Posterior vena cava (tissue), 2 donors: ENCODE data around the gene ASGR1. TPM values are rescaled to one million over a fixed set of nuclear protein-coding genes. Genes with fewer than 3 reads are reported as not detected.
A peak's percentile ranks its signal among the peaks of the same experiment; 100 is the strongest.
"Not testable (repeated sequence)": the region's sequence is repeated elsewhere in the genome, so short reads cannot be mapped to it uniquely, and the experiment has no call there.

Experiments
- DNase-seq: peaks from one replicate; pipeline ENCODE4 v3.0.0-alpha.2; 2020; ENCODE audit warnings: low spot score
- intact Hi-C, 2 donors: fragments of 100-400 bp; cut with DNase I; formaldehyde crosslinking; loops; one replicate each; pipeline versions ENCODE4 v1.14.1 to v1.14.2; 2022 to 2023
- microRNA-seq, 2 donors: library from miRNA; unstranded; fragments of <30 nt; microRNA quantifications; one replicate each; pipeline ENCODE4 v1.2.0, GENCODE V29; 2020 to 2021; ENCODE audit warnings: borderline microRNAs expressed in 2 of 2
- total RNA-seq, 2 donors: library from RNA; stranded (reverse); fragmentation: NEBNext Ultra II Directional; extraction: Animal tissue kit (Norgen Biotek cat#: 25700); gene quantifications; one replicate each; pipeline ENCODE4 v1.2.1, GENCODE V29; 2021
- donor health status: DM: yes; HTN: yes; CAD: no.
- donor health status: DM: yes; HTN: yes; CAD: no.

Gene ASGR1
- total RNA-seq, 2 donors from 2014 or later, result 1.2 to 2.2 TPM

DNA sequence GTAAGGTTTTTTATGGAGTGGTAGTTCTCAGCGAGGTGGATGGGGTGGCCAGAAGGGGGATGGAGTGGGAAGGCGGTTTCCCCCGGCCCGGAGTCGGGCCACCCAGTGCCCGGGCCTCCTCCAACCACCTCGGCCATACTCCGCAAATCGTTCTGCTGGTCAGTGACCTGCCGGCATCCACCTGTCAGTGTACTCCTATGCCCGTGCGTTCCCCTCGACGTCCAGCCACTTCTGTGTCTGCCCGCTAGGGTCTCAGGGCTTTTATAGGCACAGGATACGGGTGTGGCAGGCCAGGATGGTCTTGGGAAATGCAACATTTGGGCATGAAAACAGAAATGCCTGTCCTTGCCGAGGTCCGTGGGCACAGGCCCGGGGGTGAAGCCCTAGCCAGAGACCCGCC lies 45.3 kb downstream of the ASGR1 start:
- DNase-seq, result peak; percentile 38
- intact Hi-C loops, result no loop called here

GRCh38 chr17:7133424-7133823 lies 45.7 kb downstream of the ASGR1 start:
- intact Hi-C loops, result no loop called here
- DNase-seq, result no peak

GRCh38 chr17:7132511-7133094 lies 46.6 kb downstream of the ASGR1 start:
- intact Hi-C loops, result no loop called here
- DNase-seq, result peak; percentile 72

DNA sequence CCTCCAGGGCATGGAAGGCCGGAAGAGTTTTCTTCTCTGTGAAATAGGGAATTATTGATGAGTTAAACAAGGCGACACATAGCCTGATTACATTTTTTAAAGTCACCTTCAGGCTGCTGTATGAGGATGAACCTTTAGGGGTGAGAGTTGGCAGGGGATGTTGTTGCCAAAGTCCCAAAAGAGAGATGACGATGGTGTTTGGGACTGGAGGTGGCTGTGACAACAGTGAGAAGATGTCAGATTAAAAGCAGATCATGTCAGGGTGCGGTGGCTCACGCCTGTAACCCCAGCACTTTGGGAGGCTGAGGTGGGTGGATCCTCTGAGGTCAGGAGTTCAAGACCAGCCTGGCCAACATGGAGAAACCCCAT lies 47.8 kb downstream of the ASGR1 start:
- peak; percentile 42 for DNase-seq
- intact Hi-C loops, result no loop called here

DNA sequence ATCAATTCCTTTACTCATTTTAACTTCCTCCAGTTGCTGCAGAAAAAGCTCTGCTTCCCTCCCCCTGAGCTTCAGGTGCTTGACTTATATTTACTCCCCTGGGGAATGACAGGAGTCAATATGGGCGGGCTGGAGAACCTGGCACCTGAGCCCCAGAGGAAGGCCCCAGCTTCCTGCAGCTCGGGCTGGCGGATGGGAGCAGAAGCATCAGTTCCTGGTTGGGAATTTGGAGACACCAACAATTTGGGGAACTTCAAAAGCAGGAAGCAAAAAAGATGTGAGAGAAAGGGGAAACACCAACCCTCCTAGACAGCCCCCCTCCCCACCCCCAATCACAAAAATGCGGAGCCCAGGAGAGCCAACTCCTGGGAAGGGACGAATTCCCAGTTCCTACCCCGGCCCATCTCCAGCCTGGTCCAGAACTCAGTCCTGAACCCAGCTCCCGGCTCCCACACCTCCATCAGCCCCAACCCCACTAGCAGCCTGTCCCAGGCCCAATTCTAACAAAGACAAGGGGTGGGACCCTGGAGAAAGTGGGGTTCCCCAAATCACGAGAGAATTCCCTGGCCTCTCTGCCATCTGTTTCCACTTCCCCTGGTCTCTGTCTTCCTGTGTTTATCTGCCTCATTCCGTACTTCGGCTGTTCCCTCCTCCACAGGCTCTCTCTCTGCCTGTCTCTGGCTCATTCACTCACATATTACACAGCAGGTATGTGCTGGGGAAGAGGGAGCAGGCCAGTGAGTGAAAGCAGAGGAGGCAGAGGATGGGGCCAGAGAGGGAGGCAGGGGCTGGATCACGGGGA lies 48.3 kb downstream of the ASGR1 start:
- intact Hi-C loops, result no loop called here
- DNase-seq, result peak; percentile 72

GRCh38 chr17:7129311-7129710 lies 49.9 kb downstream of the ASGR1 start:
- DNase-seq, result peak; percentile 55
- intact Hi-C loops, result no loop called here

GRCh38 chr17:7128160-7128559 lies 51.0 kb downstream of the ASGR1 start:
- DNase-seq, result peak; percentile 30
- intact Hi-C loops, result no loop called here

DNA sequence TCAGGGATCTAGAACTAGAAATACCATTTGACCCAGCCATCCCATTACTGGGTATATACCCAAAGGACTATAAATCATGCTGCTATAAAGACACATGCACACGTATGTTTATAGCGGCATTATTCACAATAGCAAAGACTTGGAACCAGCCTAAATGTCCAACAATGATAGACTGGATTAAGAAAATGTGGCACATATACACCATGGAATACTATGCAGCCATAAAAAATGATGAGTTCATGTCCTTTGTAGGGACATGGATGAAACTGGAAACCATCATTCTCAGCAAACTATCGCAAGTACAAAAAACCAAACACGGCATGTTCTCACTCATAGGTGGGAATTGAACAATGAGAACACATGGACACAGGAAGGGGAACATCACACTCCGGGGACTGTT lies 51.7 kb downstream of the ASGR1 start:
- intact Hi-C loops, DNase-seq: not testable (repeated sequence)

- intact Hi-C loops, result not testable (repeated sequence)
- peak; percentile 57 for DNase-seq
Measured at GRCh38 chr17:7126386-7126785, 52.8 kb downstream of the ASGR1 start.

DNA sequence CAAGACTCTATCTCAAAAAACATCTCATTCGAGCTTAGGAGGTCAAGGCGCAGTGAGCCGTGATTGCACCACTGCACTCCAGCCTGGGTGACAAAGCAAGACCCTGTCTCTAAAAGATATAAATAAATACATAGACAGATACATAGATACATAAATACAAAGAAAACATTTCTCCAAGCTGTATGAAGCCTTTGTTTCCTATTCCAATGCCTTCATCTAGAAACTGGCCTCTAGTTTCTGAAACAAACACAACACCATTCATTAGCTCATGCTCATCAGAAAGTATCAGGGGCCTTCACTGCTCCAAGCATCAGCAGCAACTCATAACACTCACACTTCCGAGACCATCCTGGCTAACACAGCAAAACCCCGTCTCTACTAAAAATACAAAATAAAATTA lies 54.2 kb downstream of the ASGR1 start:
- intact Hi-C loops, result no loop called here
- DNase-seq, result no peak

GRCh38 chr17:7123844-7124243 lies 55.3 kb downstream of the ASGR1 start:
- no peak for DNase-seq
- intact Hi-C loops, result no loop called here

Small RNAs within 50 kb of the gene (microRNA-seq; reads per million reads assigned to microRNA genes)
- gene MIR324, result 879 to 1,238 reads per million in 2 donors

Other genes with a start within 250 kb of the ASGR1 start
- gene ALOX12, start 183.3 kb downstream of the ASGR1 start, total RNA-seq, result under 1 TPM in 1 of 2 donors, not detected in 1; 0.14 TPM
- gene RNASEK, start 166.7 kb downstream of the ASGR1 start, total RNA-seq, result 100 to 1,000 TPM; 153 to 154 TPM
- gene BCL6B, start 156.3 kb downstream of the ASGR1 start, total RNA-seq, result 10 to 100 TPM; 21.2 to 29.7 TPM
- gene SLC16A13, start 143.4 kb downstream of the ASGR1 start, total RNA-seq, result 1 to 10 TPM; 1.5 to 1.6 TPM
- 1 to 10 TPM in 1 of 2 donors, under 1 TPM in 1; 0.52 to 1.3 TPM for gene SLC16A11, start 135.3 kb downstream of the ASGR1 start, total RNA-seq
- 10 to 100 TPM in 1 of 2 donors, 1 to 10 TPM in 1; 5.9 to 13.9 TPM for gene CLEC10A, start 99.1 kb downstream of the ASGR1 start, total RNA-seq
- 1 to 10 TPM in 1 of 2 donors, under 1 TPM in 1; 0.90 to 1.3 TPM for gene ASGR2, start 64.5 kb downstream of the ASGR1 start, total RNA-seq
- 10 to 100 TPM; 20.8 to 21.2 TPM for gene DLG4, start 40.5 kb upstream of the ASGR1 start, total RNA-seq
- gene ACADVL, start 40.6 kb upstream of the ASGR1 start, total RNA-seq, result 100 to 1,000 TPM; 444 to 567 TPM
- 10 to 100 TPM; 21.9 to 26.7 TPM for gene DVL2, start 55.1 kb upstream of the ASGR1 start, total RNA-seq
- 10 to 100 TPM; 20.4 to 27.5 TPM for gene PHF23, start 60.1 kb upstream of the ASGR1 start, total RNA-seq
- 100 to 1,000 TPM; 341 to 405 TPM for gene GABARAP, start 63.1 kb upstream of the ASGR1 start, total RNA-seq
- gene CTDNEP1, start 72.4 kb upstream of the ASGR1 start, total RNA-seq, result 10 to 100 TPM; 79.5 to 89.2 TPM
- 10 to 100 TPM; 36.5 to 40.0 TPM for gene ELP5, start 72.8 kb upstream of the ASGR1 start, total RNA-seq
- 1 to 10 TPM; 1.6 to 4.4 TPM for gene CLDN7, start 83.1 kb upstream of the ASGR1 start, total RNA-seq
- 10 to 100 TPM; 13.5 to 21.3 TPM for gene SLC2A4, start 102.3 kb upstream of the ASGR1 start, total RNA-seq
- 1 to 10 TPM; 1.7 to 1.8 TPM for gene YBX2, start 115.3 kb upstream of the ASGR1 start, total RNA-seq
- gene EIF5A, start 128.3 kb upstream of the ASGR1 start, total RNA-seq, result 100 to 1,000 TPM; 275 to 328 TPM
- gene GPS2, start 136.0 kb upstream of the ASGR1 start, total RNA-seq, result 10 to 100 TPM; 47.0 to 47.9 TPM
- 10 to 100 TPM; 20.0 to 22.8 TPM for gene NEURL4, start 150.0 kb upstream of the ASGR1 start, total RNA-seq
- gene ACAP1, start 157.2 kb upstream of the ASGR1 start, total RNA-seq, result 10 to 100 TPM; 11.9 to 15.2 TPM
- gene KCTD11, start 172.8 kb upstream of the ASGR1 start, total RNA-seq, result 10 to 100 TPM in 1 of 2 donors, 1 to 10 TPM in 1; 8.8 to 10.0 TPM
- not detected for gene TMEM95, start 175.8 kb upstream of the ASGR1 start, total RNA-seq
- 1 to 10 TPM; 1.6 to 1.8 TPM for gene TNK1, start 201.7 kb upstream of the ASGR1 start, total RNA-seq
- gene PLSCR3, start 215.2 kb upstream of the ASGR1 start, total RNA-seq, result 10 to 100 TPM; 31.8 to 37.6 TPM
- gene TMEM256, start 224.7 kb upstream of the ASGR1 start, total RNA-seq, result 10 to 100 TPM; 39.3 to 65.5 TPM
- gene NLGN2, start 228.5 kb upstream of the ASGR1 start, total RNA-seq, result 10 to 100 TPM; 31.6 to 34.2 TPM
- not detected for gene SPEM1, start 241.0 kb upstream of the ASGR1 start, total RNA-seq
- gene SPEM2, start 246.2 kb upstream of the ASGR1 start, total RNA-seq, result not detected
- gene SPEM3, start 249.5 kb upstream of the ASGR1 start, total RNA-seq, result not detected